Sigmoid colon (tissue), 4 donors: Measurements from ENCODE around the gene GBP6.

Source experiments
- EP300 ChIP-seq, 4 donors: sonication (generic); formaldehyde crosslinking; IDR thresholded peaks; one replicate each; pipeline ENCODE4 v1.6.1; 2017; ENCODE audit warnings: antibody characterized with exemption in 4 of 4
- POLR2AphosphoS5 ChIP-seq, 4 donors: sonication (generic); formaldehyde crosslinking; IDR thresholded peaks; one replicate each; pipeline ENCODE4 v1.6.1; 2017; ENCODE audit warnings: antibody characterized with exemption in 4 of 4
- TF ChIP-seq, protein P1 (sequence below), 4 experiments: fragments of 450-650 bp in 3 of 4; fragments of 200-600 bp in 1 of 4; IDR thresholded peaks; one replicate each; pipeline ENCODE4 v1.5.1; 2016 to 2019; ENCODE audit warnings: antibody characterized with exemption in 4 of 4, mild to moderate bottlenecking in 3 of 4, moderate library complexity in 2 of 4

DNA sequence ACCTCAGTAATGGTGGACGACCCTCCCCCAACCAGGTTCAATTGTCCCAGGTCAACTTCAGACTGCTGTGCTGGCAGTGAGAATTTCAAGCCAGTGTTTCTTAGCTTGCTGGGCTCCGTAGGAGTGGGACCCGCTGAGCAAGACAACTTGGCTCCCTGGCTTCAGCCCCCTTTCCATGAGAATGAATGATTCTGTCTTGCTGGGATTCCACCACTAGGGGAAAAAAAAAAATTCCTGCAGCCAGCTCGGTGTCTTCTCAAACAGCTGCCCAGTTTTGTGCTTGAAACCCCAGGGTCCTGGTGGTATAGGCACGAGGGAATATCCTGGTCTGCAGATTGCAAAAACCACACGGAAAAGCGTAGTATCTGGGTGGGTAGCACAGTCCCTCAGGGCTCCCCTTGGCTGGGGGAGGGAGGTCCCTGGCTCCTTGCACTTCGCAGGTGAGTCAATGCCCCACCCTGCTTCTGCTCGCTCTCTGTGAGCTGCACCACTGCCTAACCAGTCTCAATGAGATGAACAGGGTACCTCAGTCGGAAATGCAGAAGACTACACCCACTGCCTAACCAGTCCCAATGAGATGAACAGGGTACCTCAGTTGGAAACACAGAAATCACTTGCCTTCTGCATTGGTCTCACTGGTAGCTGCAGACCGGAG is 41.5 kb downstream of the GBP6 start:
- TF ChIP-seq, protein P1, sequence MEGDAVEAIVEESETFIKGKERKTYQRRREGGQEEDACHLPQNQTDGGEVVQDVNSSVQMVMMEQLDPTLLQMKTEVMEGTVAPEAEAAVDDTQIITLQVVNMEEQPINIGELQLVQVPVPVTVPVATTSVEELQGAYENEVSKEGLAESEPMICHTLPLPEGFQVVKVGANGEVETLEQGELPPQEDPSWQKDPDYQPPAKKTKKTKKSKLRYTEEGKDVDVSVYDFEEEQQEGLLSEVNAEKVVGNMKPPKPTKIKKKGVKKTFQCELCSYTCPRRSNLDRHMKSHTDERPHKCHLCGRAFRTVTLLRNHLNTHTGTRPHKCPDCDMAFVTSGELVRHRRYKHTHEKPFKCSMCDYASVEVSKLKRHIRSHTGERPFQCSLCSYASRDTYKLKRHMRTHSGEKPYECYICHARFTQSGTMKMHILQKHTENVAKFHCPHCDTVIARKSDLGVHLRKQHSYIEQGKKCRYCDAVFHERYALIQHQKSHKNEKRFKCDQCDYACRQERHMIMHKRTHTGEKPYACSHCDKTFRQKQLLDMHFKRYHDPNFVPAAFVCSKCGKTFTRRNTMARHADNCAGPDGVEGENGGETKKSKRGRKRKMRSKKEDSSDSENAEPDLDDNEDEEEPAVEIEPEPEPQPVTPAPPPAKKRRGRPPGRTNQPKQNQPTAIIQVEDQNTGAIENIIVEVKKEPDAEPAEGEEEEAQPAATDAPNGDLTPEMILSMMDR (IDR thresholded peaks at IDR 0.05), result no peak
- TF ChIP-seq POLR2AphosphoS5 (IDR thresholded peaks at IDR 0.05) (no peak), EP300 (IDR thresholded peaks at IDR 0.05) (no peak)
